ENCODE measurements around the gene B4GALT1.
"Not testable (repeated sequence)": the region's sequence is repeated elsewhere in the genome, so short reads cannot be mapped to it uniquely, and the experiment has no call there.

Gene B4GALT1

GRCh38 chr9:33182519-33182918, 15.4 kb upstream of the B4GALT1 start:
- no peak for FAIRE-seq

- no peak for FAIRE-seq
Observed at GRCh38 chr9:33180526-33181184, 13.5 kb upstream of the B4GALT1 start.

- FAIRE-seq: no peak
Observed at GRCh38 chr9:33178972-33179697, 12.0 kb upstream of the B4GALT1 start.

- no peak for FAIRE-seq
Observed at GRCh38 chr9:33177639-33178038, 10.5 kb upstream of the B4GALT1 start.

GRCh38 chr9:33177086-33177485, 9.9 kb upstream of the B4GALT1 start:
- no peak for FAIRE-seq

GRCh38 chr9:33175649-33176325, 8.7 kb upstream of the B4GALT1 start:
- FAIRE-seq: no peak

- no peak for FAIRE-seq
Observed at GRCh38 chr9:33172256-33173238, 5.4 kb upstream of the B4GALT1 start.

- FAIRE-seq: no peak
Observed at GRCh38 chr9:33170464-33171415, 3.6 kb upstream of the B4GALT1 start.

GRCh38 chr9:33168941-33169544, 1.9 kb upstream of the B4GALT1 start:
- FAIRE-seq: no peak

- no peak for FAIRE-seq
Observed at GRCh38 chr9:33167972-33168461, 881 bp upstream of the B4GALT1 start.

- FAIRE-seq: no peak
Observed at GRCh38 chr9:33166231-33167083, 679 bp downstream of the B4GALT1 start.

- FAIRE-seq: no peak
Observed at GRCh38 chr9:33165263-33166151, 1.6 kb downstream of the B4GALT1 start.

GRCh38 chr9:33164921-33165262, 2.2 kb downstream of the B4GALT1 start:
- not testable (repeated sequence) for FAIRE-seq

GRCh38 chr9:33164138-33164809, 2.9 kb downstream of the B4GALT1 start:
- FAIRE-seq: no peak

- FAIRE-seq: no peak
Observed at GRCh38 chr9:33163433-33164137, 3.6 kb downstream of the B4GALT1 start.

- FAIRE-seq: no peak
Observed at GRCh38 chr9:33162721-33163311, 4.3 kb downstream of the B4GALT1 start.

- no peak for FAIRE-seq
Observed at GRCh38 chr9:33161589-33162132, 5.5 kb downstream of the B4GALT1 start.

All from endometrium (tissue), 2 donors.